ENCODE measurements around the gene ZC3H7A. TPM values are rescaled to one million over a fixed set of nuclear protein-coding genes. Genes with fewer than 3 reads are reported as not detected.

Gene ZC3H7A
- total and polyA plus RNA-seq, 9 of the 15 experiments (the other 6 are each of a cell fraction or from before 2014, with no cell fraction given), result 19.8 to 49.1 (median 28.2) TPM

DNA sequence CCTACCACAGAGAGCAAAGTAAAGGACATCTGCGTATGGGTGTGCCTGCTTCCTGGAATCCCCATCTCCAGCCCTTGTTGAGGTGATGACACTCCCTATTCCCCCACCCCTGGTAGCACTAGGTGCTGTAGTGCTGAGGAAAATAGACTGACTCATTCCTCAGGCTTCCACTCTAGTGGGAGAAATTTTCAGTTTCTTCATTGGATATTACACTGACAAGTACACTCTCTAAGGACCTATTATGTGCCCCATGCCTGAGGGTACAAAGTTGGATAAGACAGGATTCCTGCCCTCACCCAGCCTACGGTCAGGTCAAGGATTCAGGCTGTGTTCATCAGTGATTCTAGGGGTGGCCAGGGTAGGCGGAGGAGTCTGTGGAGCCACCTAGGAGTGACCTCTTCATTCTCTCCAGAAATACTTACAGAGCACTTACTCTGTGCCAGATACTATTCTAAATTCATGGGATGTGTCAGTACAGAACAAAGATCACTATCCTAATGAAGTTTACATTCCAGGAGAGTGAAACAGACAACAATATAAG is 4.5 kb upstream of the ZC3H7A start:
- Histone ChIP-seq H3K36me3 (ENCODE audit: control insufficient read depth, insufficient read depth, low read length) (no peaks in the 10 kb centered on the region), H3K4me2 (ENCODE audit: insufficient read depth, low read length) (0 out of 2 replicates have a peak overlapping the region, but pooled peaks have one; percentile 1), H2AFZ (ENCODE audit: low read depth, low read length) (no peak overlapping the region), H3K9me1 (ENCODE audit: control insufficient read depth, insufficient read depth, low read length) (no peaks in the 10 kb centered on the region), H4K20me1 (replicated peaks; ENCODE audit: control insufficient read depth, insufficient read depth, low read length) (no peaks in the 10 kb centered on the region), H3K79me2 (ENCODE audit: control insufficient read depth, insufficient read depth, low read length) (peaks cover 24% of the 10 kb centered on the region), H3K27ac (ENCODE audit: extremely low read depth, low read depth, low read length) (no peak overlapping the region), H3K9ac (ENCODE audit: insufficient read depth in 1 of 2, low read depth in 2 of 2, low read length in 2 of 2) (no peak overlapping the region; a peak in 1 of 4 replicates), H3K4me1 (replicated peaks in 1 of 2; ENCODE audit: control insufficient read depth in 2 of 2, insufficient read depth in 2 of 2, low read length in 2 of 2) (peaks cover 24 to 34% of the 10 kb centered on the region in 2 experiments; a peak in 4 of 5 replicates), H3K9me3 (replicated peaks; ENCODE audit: control insufficient read depth, insufficient read depth, low read depth, low read length) (no peaks in the 10 kb centered on the region), H3K4me3 (no peak overlapping the region), H3K27me3 (ENCODE audit: control insufficient read depth in 2 of 2, insufficient read depth in 2 of 2, low read length in 2 of 2) (no peaks in the 10 kb centered on the region; a peak in 1 of 5 replicates)
- no peak for ATAC-seq
- in situ Hi-C loops (cut with MboI) (loop anchor here (10.0 kb wide), 1 partner anchor 267 kb away; no protein-coding TSS in a partner anchor), intact Hi-C loops (cut with micrococcal nuclease) (no loop called here)
- CTCF ChIA-PET (ENCODE audit: low intra/inter-chr PET ratio), result interaction anchor here (0.7 kb wide), 1 partner anchor 395 kb away, joined by 3 read pairs; no protein-coding TSS in a partner anchor
- peak in 1 of 4 experiments; percentile 46 for DNase-seq (ENCODE audit: extremely low read depth in 1 of 4, low spot score in 3 of 4)
- BruUV-seq (replicated peaks), result no TSS peak
- TF ChIP-seq ZNF316 (IDR thresholded peaks at IDR 0.05) (0 out of 2 replicates have a peak, but pooled peaks have one; percentile 1), RCOR1 (IDR thresholded peaks at IDR 0.05; ENCODE audit: borderline replicate concordance in 1 of 2, low read depth in 2 of 2, low read length in 2 of 2) (peak in 1 of 2 experiments; percentile 44; a peak in 1 of 4 replicates), CTBP1 (IDR thresholded peaks at IDR 0.05; ENCODE audit: borderline replicate concordance) (peak; percentile 58), PRPF4 (IDR thresholded peaks at IDR 0.05; ENCODE audit: insufficient read depth, low read depth, low read length, poor library complexity, severe bottlenecking) (no peak), JUND (IDR thresholded peaks at IDR 0.05; ENCODE audit: borderline replicate concordance, low read depth, low read length) (peak; percentile 8; the same call in 1 of the 2 replicates), JUND (tag; IDR thresholded peaks at IDR 0.05; ENCODE audit: borderline replicate concordance, low read depth, low read length) (peak; percentile 14; the same call in 1 of the 3 replicates), MEIS2 (IDR thresholded peaks at IDR 0.05; ENCODE audit: partially characterized antibody) (peak; percentile 4), ZNF384 (IDR thresholded peaks at IDR 0.05; ENCODE audit: low read depth, low read length) (no peak), FOSL1 (tag; conservative IDR thresholded peaks at IDR 0.05) (peak; percentile 39; the same call in 1 of the 2 replicates)
- TF ChIP-seq, protein P1, sequence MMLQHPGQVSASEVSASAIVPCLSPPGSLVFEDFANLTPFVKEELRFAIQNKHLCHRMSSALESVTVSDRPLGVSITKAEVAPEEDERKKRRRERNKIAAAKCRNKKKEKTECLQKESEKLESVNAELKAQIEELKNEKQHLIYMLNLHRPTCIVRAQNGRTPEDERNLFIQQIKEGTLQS (IDR thresholded peaks at IDR 0.05), result peak; percentile 21; the same call in 1 of the 2 replicates
- TF ChIP-seq, protein P1 (CRISPR knock-in tag; conservative IDR thresholded peaks at IDR 0.05), result no peak
- no peak for FAIRE-seq
- POLR2A ChIA-PET, result interaction anchor here (0.9 kb wide), 1 partner anchor 14 kb away, joined by 3 read pairs; no protein-coding TSS in a partner anchor
- whole genome bisulfite sequencing (ENCODE audit: insufficient coverage, low coverage, missing lambda C conversion rate), result 55% methylated on average over 3 of the region's 3 CpGs
